MCF 10A (cell line): ENCODE measurements around the gene ADO. TPM values are rescaled to one million over a fixed set of nuclear protein-coding genes. Genes with fewer than 3 reads are reported as not detected.
A peak's percentile ranks its signal among the peaks of the same experiment; 100 is the strongest.

Experiments used
- BruUV-seq: library from RNA; stranded (reverse); fragments of 400-500 nt; replicated peaks from 2 replicates; lab custom pipeline; 2021; lab: Mats Ljungman, UMichigan
- CTCF ChIA-PET: fragments of 300-600 bp; sonication (Branson Sonifier 250); formaldehyde crosslinking; extraction: SDS; loops from one replicate; lab custom pipeline; 2021; ENCODE audit warnings: antibody characterized with exemption, inconsistent platforms; lab: Yijun Ruan, JAX
- POLR2A ChIA-PET: fragments of 300-600, 350-650 bp; sonication (Branson Sonifier 250); formaldehyde crosslinking; extraction: SDS; loops from one replicate; lab custom pipeline; 2020; ENCODE audit warnings: antibody characterized with exemption, inconsistent platforms; lab: Yijun Ruan, JAX
- DNase-seq: peaks from one replicate; pipeline ENCODE4 v3.0.0-alpha.2; 2018; ENCODE audit not compliant: unreplicated experiment
- H3K27ac Mint-ChIP-seq: one replicate; pipeline ENCODE4 v1.8.0; 2022; ENCODE audit warnings: mild to moderate bottlenecking, low read depth, mixed read lengths; ENCODE audit not compliant: unreplicated experiment
- H3K27me3 Mint-ChIP-seq: one replicate; pipeline ENCODE4 v1.8.0; 2022; ENCODE audit warnings: mixed read lengths; ENCODE audit not compliant: insufficient read depth, unreplicated experiment
- H3K36me3 Mint-ChIP-seq: one replicate; pipeline ENCODE4 v1.8.0; 2022; ENCODE audit warnings: mild to moderate bottlenecking, moderate library complexity, mixed read lengths; ENCODE audit not compliant: insufficient read depth, unreplicated experiment
- H3K4me1 Mint-ChIP-seq: one replicate; pipeline ENCODE4 v1.8.0; 2022; ENCODE audit warnings: mixed read lengths; ENCODE audit not compliant: insufficient read depth, unreplicated experiment
- H3K4me3 Mint-ChIP-seq: one replicate; pipeline ENCODE4 v1.8.0; 2022; ENCODE audit warnings: mild to moderate bottlenecking, moderate library complexity, mixed read lengths; ENCODE audit not compliant: unreplicated experiment
- H3K9me3 Mint-ChIP-seq: one replicate; pipeline ENCODE4 v1.8.0; 2022; ENCODE audit warnings: mixed read lengths; ENCODE audit not compliant: unreplicated experiment
- intact Hi-C: fragments of 100-400 bp; cut with micrococcal nuclease; formaldehyde crosslinking; loops from 2 replicates; pipeline ENCODE4 v1.14.1; 2022
- total RNA-seq: library from RNA; stranded (reverse); gene quantifications from 2 replicates; pipeline ENCODE4 v1.2.3, GENCODE V29; 2022
- TF ChIP-seq, protein P1 (sequence below): fragments of 200-600 bp; IDR thresholded peaks from one replicate; pipeline ENCODE4 v1.8.0; 2022; ENCODE audit warnings: antibody characterized with exemption, mild to moderate bottlenecking; ENCODE audit not compliant: unreplicated experiment

ADO gene
- total RNA-seq, 1 experiment from 2014 or later = 24.3 TPM

DNA sequence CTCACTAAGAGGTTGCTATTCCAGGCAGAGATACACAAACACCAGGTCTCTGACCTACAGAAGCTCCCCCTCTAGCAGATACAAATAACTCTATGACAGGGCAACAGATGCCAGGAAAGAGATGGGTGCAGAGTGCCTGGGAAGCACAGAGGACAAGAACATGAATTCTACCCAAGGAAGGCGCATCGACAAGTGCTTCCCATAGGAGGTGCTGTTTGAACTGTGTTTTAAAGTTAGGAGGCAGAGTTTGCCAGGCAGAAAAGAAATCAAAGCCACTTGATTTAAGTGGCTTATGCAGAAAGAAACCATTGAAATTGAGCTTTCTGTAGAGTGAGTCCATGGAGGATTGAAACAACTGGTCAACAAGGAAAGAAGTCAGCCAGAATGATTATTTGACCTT, 46.9 kb downstream of the ADO start:
- POLR2A ChIA-PET = no interaction called here
- H3K36me3 Mint-ChIP-seq = no peaks in the 10 kb centered on the region
- TF ChIP-seq, protein P1, sequence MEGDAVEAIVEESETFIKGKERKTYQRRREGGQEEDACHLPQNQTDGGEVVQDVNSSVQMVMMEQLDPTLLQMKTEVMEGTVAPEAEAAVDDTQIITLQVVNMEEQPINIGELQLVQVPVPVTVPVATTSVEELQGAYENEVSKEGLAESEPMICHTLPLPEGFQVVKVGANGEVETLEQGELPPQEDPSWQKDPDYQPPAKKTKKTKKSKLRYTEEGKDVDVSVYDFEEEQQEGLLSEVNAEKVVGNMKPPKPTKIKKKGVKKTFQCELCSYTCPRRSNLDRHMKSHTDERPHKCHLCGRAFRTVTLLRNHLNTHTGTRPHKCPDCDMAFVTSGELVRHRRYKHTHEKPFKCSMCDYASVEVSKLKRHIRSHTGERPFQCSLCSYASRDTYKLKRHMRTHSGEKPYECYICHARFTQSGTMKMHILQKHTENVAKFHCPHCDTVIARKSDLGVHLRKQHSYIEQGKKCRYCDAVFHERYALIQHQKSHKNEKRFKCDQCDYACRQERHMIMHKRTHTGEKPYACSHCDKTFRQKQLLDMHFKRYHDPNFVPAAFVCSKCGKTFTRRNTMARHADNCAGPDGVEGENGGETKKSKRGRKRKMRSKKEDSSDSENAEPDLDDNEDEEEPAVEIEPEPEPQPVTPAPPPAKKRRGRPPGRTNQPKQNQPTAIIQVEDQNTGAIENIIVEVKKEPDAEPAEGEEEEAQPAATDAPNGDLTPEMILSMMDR = peak; percentile 28
- no TSS peak for BruUV-seq
- H3K9me3 Mint-ChIP-seq = no peaks in the 10 kb centered on the region
- H3K4me1 Mint-ChIP-seq = no peaks in the 10 kb centered on the region
- intact Hi-C loops = no loop called here
- peaks cover 10% of the 10 kb centered on the region for H3K27me3 Mint-ChIP-seq
- no peak overlapping the region for H3K27ac Mint-ChIP-seq
- H3K4me3 Mint-ChIP-seq = no peak overlapping the region
- peak; percentile 34 for DNase-seq
- CTCF ChIA-PET = interaction anchor here (0.6 to 1.6 kb wide), 2 partner anchors 15 to 187 kb away, joined by 4 read pairs; no protein-coding TSS in a partner anchor

GRCh38 chr10:62852961-62853702, 48.6 kb downstream of the ADO start:
- Mint-ChIP-seq H3K27me3 (peaks cover 10% of the 10 kb centered on the region), H3K9me3 (no peaks in the 10 kb centered on the region), H3K4me1 (no peaks in the 10 kb centered on the region), H3K4me3 (no peak overlapping the region), H3K27ac (no peak overlapping the region), H3K36me3 (no peaks in the 10 kb centered on the region)
- BruUV-seq = no TSS peak
- ChIA-PET CTCF (interaction anchor here (0.5 to 0.6 kb wide), 4 partner anchors 21 to 415 kb away, joined by 3 to 4 read pairs (median 4); no protein-coding TSS in a partner anchor), POLR2A (no interaction called here)
- DNase-seq = no peak
- intact Hi-C loops = no loop called here
- TF ChIP-seq, protein P1 = no peak

GRCh38 chr10:62853710-62854109, 49.2 kb downstream of the ADO start:
- no peak overlapping the region for H3K27ac Mint-ChIP-seq

DNA sequence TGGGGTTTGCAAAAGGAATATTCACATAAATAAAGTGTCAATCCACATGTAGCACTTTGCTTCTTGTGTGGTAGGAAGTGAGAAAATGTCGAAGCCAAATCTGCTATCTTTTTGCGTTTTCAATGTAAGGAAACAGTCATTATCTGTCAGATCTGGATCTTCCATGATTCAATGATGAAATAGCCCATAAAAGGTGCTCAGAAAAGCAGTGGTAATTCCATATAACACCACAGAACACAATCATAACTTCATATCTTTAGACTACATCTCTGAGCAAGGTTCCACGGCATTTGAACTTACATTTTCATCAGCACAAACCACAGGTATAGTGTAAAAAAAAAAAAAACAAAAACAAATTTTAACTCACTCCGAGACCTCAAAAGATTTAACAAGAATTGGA, 51.5 kb downstream of the ADO start:
- Mint-ChIP-seq H3K27ac (no peak overlapping the region), H3K4me3 (no peak overlapping the region), H3K27me3 (peaks cover 10% of the 10 kb centered on the region), H3K36me3 (no peaks in the 10 kb centered on the region), H3K4me1 (no peaks in the 10 kb centered on the region), H3K9me3 (no peaks in the 10 kb centered on the region)
- intact Hi-C loops = no loop called here
- POLR2A ChIA-PET = no interaction called here
- no TSS peak for BruUV-seq
- CTCF ChIA-PET = interaction anchor here (0.6 to 1.0 kb wide), 2 partner anchors 37 to 311 kb away, joined by 4 read pairs; no protein-coding TSS in a partner anchor
- DNase-seq = no peak
- TF ChIP-seq, protein P1 = no peak

More at GRCh38 chr10:62853710-62854109, 49.2 kb downstream of the ADO start:
- Mint-ChIP-seq H3K4me1 (no peaks in the 10 kb centered on the region), H3K27me3 (peaks cover 10% of the 10 kb centered on the region), H3K9me3 (no peaks in the 10 kb centered on the region), H3K36me3 (no peaks in the 10 kb centered on the region), H3K4me3 (no peak overlapping the region)
- no TSS peak for BruUV-seq
- CTCF ChIA-PET = interaction anchor here (0.6 to 0.8 kb wide), 2 partner anchors 152 to 415 kb away, joined by 4 read pairs; no protein-coding TSS in a partner anchor
- TF ChIP-seq, protein P1 = no peak
- no peak for DNase-seq
- intact Hi-C loops = no loop called here
- POLR2A ChIA-PET = no interaction called here

Other genes starting within 250 kb of the ADO start
- 0.25 and 1.0 TPM in 2 replicates for gene EGR2, start 11.6 kb downstream of the ADO start, total RNA-seq